Astrocyte of the cerebellum (primary cell): ENCODE data around the gene OR6S1.

Source experiments
- DNase-seq: peaks from one replicate; pipeline ENCODE4 v3.0.0-alpha.2; 2011; ENCODE audit warnings: low read depth
- H3K4me3 ChIP-seq: 2 replicates; pipeline ENCODE4 v1.5.1; 2011; ENCODE audit warnings: mild to moderate bottlenecking, low read depth, low read length, moderate library complexity
- CTCF ChIP-seq: IDR thresholded peaks from 2 replicates; pipeline ENCODE4 v1.5.1; 2012; ENCODE audit warnings: low read length, low read depth, moderate library complexity, mild to moderate bottlenecking; ENCODE audit errors: missing control alignments
- in situ Hi-C: cut with HindIII; loops from 2 replicates; pipeline ENCODE4 v1.10.0; 2017; ENCODE audit warnings: low sequenced_read_pairs

OR6S1 gene

GRCh38 chr14:20641591-20641990 is at the start of gene OR6S1:
Gene OR6S1, minus strand, starts transcription at chr14:20641691. Its CDS starts 0 bp downstream, at chr14:20641691.
- no peak for DNase-seq
- no peak within 1 kb of the TSS for H3K4me3 ChIP-seq
- TF ChIP-seq CTCF: no peak
- in situ Hi-C loops: no loop called here

GRCh38 chr14:20690848-20691640 is 49.6 kb upstream of the OR6S1 start:
- TF ChIP-seq CTCF: peak; percentile 90
- no peak overlapping the region for H3K4me3 ChIP-seq
- in situ Hi-C loops: no loop called here
- peak; percentile 60 for DNase-seq

- in situ Hi-C loops: no loop called here
- H3K4me3 ChIP-seq: no peak within 1 kb of the TSS
- TF ChIP-seq CTCF: no peak
- DNase-seq: no peak
Observed at GRCh38 chr14:20688167-20688839, 46.8 kb upstream of the OR6S1 start, which contains the start of gene ANG. Gene ANG, plus strand, starts transcription at chr14:20688764. Its CDS starts 4,801 bp downstream, at chr14:20693565.

GRCh38 chr14:20687362-20688166 is 46.1 kb upstream of the OR6S1 start:
- DNase-seq: no peak
- TF ChIP-seq CTCF: no peak
- H3K4me3 ChIP-seq: no peak overlapping the region
- in situ Hi-C loops: no loop called here

- DNase-seq: no peak
- no peak for TF ChIP-seq CTCF
- no peak overlapping the region for H3K4me3 ChIP-seq
- in situ Hi-C loops: no loop called here
Observed at GRCh38 chr14:20686386-20687143, 45.1 kb upstream of the OR6S1 start.
